Stimulated activated CD8-positive, alpha-beta memory T cell treated with anti-CD3 and anti-CD28 coated beads, Interleukin-7, amount 100 ng/mL, for 48 hours (primary cell): Measurements from ENCODE around the gene ENTPD2.

Source experiments
- DNase-seq, 2 donors: peaks; one replicate each; pipeline ENCODE4 v3.0.0-alpha.2; 2020; ENCODE audit warnings: low read depth in 1 of 2; ENCODE audit errors: extremely low read depth in 1 of 2

The ENTPD2 gene

GRCh38 chr9:137019891-137020683, 33.8 kb downstream of the ENTPD2 start:
- no peak for DNase-seq

DNA sequence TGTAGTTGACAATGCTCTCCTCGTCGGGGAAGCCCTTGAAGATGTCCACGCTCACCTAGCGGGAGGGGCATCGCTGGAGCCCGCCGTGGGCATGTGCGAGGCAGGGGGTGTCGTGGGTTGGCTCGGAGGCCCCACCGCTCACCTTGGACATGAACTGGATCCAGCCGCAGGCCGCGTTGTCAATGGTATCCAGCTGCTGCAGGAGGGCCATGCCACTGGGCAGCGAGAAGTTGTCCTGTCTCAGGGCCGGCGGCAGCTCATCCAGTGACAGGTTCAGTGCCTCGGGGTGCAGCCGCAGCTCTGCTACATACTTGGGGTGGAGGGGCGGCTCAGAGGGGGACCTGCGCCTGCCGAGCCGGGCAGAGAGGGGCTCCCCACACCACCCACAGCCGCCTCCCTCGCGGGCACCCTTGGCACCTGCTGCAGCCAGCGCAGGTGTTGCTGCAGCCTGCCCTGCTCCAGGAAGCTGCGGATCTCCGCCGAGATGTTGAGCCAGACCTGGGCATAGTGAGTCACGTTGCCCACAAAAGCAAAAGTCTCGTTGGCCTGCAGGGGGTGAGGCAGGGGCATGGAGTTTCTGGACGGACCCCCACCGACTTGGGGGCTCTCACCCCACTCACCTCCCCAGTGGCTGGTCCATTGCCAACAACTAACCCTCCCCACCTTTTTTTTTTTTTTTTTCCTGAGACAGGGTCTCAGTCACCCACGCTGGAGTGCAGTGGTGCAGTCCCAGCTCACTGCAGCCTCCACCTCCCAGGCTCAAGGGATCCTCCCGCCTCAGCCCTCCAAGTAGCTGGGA, 34.9 kb downstream of the ENTPD2 start:
- DNase-seq = no peak

GRCh38 chr9:137017791-137018497, 35.9 kb downstream of the ENTPD2 start:
- no peak for DNase-seq

DNA sequence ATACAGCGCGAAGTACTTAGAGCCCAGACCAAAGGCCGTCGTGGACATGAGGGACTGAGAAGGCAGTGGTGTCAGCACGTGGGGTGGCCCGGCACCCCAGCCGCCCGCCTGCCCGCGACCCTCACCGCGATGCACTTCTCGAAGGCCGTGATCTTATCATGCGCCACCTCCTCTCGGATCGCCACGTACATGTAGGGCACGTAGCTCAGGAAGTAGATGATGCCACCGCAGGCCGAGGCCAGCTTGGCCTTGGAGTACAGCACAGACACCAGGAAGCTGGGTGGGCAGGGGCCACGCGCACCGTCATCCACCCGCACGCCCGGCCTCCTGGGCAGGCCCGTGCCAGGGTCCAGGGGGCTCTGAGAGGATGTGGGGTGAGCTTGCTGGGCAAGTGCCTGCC, 36.8 kb downstream of the ENTPD2 start:
- DNase-seq = no peak

- no peak for DNase-seq
Measured at GRCh38 chr9:137016436-137016835, 37.4 kb downstream of the ENTPD2 start.

DNA sequence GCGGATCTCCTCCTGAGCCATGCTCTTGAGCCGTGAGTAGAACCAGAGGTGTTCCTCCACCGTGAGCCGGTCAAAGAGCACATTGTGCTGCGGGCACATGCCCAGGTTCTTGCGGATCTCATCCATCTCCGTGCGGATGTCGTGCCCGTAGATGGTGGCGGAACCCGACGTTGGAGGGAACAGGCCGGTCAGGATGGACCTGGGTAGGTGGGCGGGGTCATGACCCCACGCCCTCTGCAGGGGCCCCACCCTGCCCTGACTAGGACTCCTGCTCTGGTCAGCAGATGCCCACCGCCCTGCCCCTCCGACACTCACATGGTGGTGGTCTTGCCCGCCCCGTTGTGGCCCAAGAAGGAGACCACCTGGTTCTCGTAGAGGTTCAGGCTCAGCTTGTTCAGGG, 37.9 kb downstream of the ENTPD2 start:
- no peak for DNase-seq

DNA sequence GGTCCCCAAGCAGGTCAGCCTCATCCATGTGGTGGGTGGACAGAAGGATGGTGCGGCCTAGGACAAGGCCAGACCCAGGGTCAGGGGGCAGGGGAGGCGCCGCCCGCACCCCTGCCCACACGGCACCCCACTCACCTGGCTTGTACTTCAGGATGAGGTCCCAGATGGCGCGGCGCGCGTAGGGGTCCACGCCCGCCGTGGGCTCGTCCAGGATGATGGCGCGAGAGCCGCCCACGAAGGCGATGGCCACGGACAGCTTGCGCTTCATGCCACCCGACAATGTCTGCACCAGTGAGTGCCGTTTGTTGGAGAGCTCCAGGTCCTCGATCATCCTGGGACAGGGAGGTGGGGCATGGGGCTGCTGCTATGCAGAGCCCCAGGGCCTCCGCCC, 38.3 kb downstream of the ENTPD2 start:
- no peak for DNase-seq

GRCh38 chr9:137014776-137015539, 38.9 kb downstream of the ENTPD2 start:
- DNase-seq = no peak

DNA sequence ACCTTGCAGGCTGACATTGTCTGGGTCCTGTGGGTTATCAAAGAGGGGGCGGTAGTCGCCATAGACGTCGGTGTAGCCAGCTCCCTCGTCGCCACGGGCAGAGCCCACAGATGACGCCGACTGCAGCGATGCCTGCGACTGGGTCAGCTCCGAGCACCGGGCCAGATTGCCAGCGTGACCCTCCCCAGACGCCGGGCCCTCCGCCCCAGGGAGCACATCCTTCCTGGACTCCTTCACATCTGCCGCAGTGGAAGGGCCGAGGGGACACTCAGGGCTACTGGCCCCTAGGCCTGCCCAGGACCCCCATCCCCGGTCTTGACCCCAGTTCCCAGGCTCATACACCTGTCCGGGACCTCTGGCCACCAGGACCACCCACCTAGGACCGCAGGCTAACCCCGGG, 39.7 kb downstream of the ENTPD2 start:
- DNase-seq = no peak

GRCh38 chr9:137013571-137013940, 40.3 kb downstream of the ENTPD2 start:
- no peak for DNase-seq

GRCh38 chr9:137012694-137013570, 40.9 kb downstream of the ENTPD2 start:
- DNase-seq = no peak

DNA sequence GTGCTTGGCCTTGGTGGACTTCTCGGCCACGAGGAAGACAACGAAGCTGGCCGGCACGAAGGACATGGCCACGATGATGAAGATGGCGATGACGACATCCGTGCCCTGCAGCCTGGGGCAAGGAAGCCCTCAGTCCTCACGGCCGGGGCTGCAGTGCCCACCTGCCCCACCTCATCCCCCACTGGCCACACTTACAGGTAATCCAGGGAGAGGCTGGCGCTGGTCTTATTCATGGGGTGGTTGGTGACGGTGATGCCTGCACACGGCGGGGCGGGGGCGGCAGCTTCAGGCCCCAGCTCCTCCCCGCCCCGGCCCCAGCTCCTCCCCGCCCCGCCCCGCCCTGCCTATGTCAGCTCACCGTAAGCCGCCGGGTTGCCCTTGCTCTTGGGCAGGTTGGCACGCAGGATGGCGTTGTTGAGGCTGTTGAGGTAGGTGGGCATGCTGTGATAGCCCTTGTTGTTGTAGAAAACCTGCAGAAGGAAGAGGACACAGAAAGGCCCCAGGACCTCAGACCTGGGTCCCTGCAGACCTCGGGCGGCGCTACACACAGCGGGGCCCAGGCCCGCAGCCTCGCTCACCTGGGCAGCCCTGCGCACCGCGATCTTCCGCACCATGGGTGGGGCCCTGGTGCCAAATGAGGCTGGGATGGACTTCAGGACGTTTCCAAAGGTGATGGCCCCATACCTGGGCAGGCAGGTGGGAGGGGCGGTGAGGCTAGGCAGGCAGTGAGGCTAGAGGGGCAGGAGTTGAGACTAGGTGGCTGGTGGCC, 41.8 kb downstream of the ENTPD2 start:
- no peak for DNase-seq

- no peak for DNase-seq
Measured at GRCh38 chr9:137011156-137011555, 42.7 kb downstream of the ENTPD2 start.

- no peak for DNase-seq
Measured at GRCh38 chr9:137009938-137010732, 43.7 kb downstream of the ENTPD2 start.

DNA sequence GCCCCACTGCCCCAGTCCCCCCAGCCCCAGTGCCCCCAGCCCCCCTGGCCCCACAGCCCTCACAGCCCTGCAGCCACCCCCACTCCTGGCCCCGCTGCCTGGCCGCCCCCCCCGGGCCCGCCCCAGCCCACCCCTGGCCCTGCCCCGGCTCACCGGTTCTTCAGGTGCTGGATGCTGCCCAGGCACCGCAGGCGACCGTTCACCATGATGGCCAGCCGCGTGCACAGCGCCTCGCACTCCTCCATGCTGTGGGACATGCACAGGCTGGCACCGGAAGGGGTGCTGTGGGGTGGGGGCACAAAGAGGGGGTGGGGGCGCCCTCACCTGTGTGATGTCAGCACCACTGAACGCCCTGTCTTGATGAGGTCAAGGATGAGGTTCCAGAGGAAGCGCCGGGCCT, 44.6 kb downstream of the ENTPD2 start:
- DNase-seq = no peak

DNA sequence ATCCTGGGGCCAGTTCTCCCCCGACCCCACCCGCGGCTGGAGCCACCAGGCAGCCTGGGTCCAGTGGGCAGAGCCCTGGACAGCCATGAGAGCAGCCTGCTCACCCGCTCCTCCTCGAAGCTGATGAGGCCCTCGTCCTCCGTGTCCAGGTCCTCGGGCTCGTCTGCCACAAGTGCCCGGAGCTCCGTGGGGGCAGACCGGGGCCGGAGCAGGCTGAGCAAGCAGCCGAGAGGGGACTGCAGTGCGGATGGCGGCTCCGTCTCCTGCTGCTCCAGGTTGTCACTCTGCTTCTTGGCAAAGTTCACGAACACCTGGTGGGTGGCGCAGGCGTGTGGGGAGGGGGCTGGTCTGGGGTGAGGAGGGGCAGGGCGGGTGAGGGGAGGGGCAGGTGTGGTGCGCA, 45.5 kb downstream of the ENTPD2 start:
- DNase-seq = no peak

- no peak for DNase-seq
Measured at GRCh38 chr9:137007816-137008270, 46.0 kb downstream of the ENTPD2 start.

- DNase-seq = no peak
Measured at GRCh38 chr9:137007108-137007815, 46.6 kb downstream of the ENTPD2 start.
